Type B pancreatic cell (in vitro differentiated cells): ENCODE results near the gene CCDC116. TPM values are rescaled to one million over a fixed set of nuclear protein-coding genes. Genes with fewer than 3 reads are reported as not detected.
"Not testable (repeated sequence)": the region's sequence is repeated elsewhere in the genome, so short reads cannot be mapped to it uniquely, and the experiment has no call there.

Source experiments
- DNase-seq: peaks from one replicate; pipeline ENCODE4 v3.0.0; 2021; ENCODE audit warnings: mixed read lengths; ENCODE audit not compliant: unreplicated experiment; ENCODE audit errors: extremely low spot score
- H3K27ac Mint-ChIP-seq: 2 replicates; pipeline ENCODE4 v1.8.0; 2021; ENCODE audit warnings: mild to moderate bottlenecking, mixed read lengths
- H3K27me3 Mint-ChIP-seq: 2 replicates; pipeline ENCODE4 v1.8.0; 2021; ENCODE audit warnings: mixed read lengths
- H3K36me3 Mint-ChIP-seq: 2 replicates; pipeline ENCODE4 v1.8.0; 2021; ENCODE audit warnings: mixed read lengths
- H3K4me1 Mint-ChIP-seq: one replicate; pipeline ENCODE4 v1.8.0; 2021; ENCODE audit warnings: mixed read lengths; ENCODE audit not compliant: unreplicated experiment
- H3K4me3 Mint-ChIP-seq: 2 replicates; pipeline ENCODE4 v1.8.0; 2021; ENCODE audit warnings: mild to moderate bottlenecking, mixed read lengths
- H3K9me3 Mint-ChIP-seq: 2 replicates; pipeline ENCODE4 v1.8.0; 2021; ENCODE audit warnings: mixed read lengths
- CTCF ChIP-seq: fragments of 200-600 bp; sonication (generic); conservative IDR thresholded peaks from 2 replicates; pipeline ENCODE4 v1.5.0; 2021; ENCODE audit warnings: antibody characterized with exemption, mild to moderate bottlenecking
- total RNA-seq: library from RNA; stranded (reverse); gene quantifications from 2 replicates; pipeline ENCODE4 v1.2.1, GENCODE V29; 2021; ENCODE audit warnings: low replicate concordance

Gene CCDC116
- total RNA-seq, 1 donor from 2014 or later = 0.87 TPM

DNA sequence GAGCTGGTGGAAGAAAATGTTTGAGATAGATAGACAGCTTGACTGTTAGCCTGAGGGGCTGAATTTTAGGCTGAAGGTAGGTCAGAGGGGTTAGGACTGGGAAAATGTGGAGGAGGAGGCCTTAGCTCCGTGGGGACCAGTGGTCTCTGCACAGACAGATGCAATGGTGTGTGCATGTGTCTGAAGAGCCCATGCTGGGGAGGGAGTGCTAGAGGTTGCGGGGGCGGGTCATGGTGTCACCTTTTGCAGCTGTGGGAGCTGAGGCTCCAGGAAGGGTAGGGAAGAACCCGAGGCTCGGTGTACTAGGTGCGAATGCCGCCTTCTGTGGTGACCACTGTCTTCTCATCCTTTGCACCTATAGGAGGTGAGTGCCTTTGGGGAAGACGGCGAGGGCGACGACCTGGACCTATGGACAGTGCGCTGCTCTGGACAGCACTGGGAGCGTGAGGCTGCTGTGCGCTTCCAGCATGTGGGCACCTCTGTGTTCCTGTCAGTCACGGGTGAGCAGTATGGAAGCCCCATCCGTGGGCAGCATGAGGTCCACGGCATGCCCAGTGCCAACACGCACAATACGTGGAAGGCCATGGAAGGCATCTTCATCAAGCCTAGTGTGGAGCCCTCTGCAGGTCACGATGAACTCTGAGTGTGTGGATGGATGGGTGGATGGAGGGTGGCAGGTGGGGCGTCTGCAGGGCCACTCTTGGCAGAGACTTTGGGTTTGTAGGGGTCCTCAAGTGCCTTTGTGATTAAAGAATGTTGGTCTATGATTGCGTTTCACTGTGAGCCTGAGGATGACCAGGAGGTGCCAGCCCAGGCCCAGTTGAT lies 11.2 kb downstream of the CCDC116 start:
- TF ChIP-seq CTCF = no peak
- Mint-ChIP-seq H3K27ac (peak overlapping the region; percentile 61), H3K9me3 (no peaks in the 10 kb centered on the region), H3K27me3 (no peaks in the 10 kb centered on the region), H3K4me1 (peaks cover 26% of the 10 kb centered on the region), H3K36me3 (peaks cover 16% of the 10 kb centered on the region), H3K4me3 (peak overlapping the region; percentile 90)
- DNase-seq = no peak

GRCh38 chr22:21645513-21645912 lies 13.0 kb downstream of the CCDC116 start:
- H3K4me1 Mint-ChIP-seq = peaks cover 31% of the 10 kb centered on the region
- not testable (repeated sequence) for H3K27ac Mint-ChIP-seq, DNase-seq, H3K27me3 Mint-ChIP-seq, H3K9me3 Mint-ChIP-seq, H3K4me3 Mint-ChIP-seq
- H3K36me3 Mint-ChIP-seq = peaks cover 16% of the 10 kb centered on the region

- peaks cover 16% of the 10 kb centered on the region for H3K36me3 Mint-ChIP-seq
- TF ChIP-seq CTCF = peak; percentile 88
- DNase-seq = no peak
- H3K4me1 Mint-ChIP-seq = peaks cover 31% of the 10 kb centered on the region
- peak overlapping the region; percentile 68 for H3K27ac Mint-ChIP-seq
- peak overlapping the region; percentile 77 for H3K4me3 Mint-ChIP-seq
- no peaks in the 10 kb centered on the region for H3K9me3 Mint-ChIP-seq
- no peaks in the 10 kb centered on the region for H3K27me3 Mint-ChIP-seq
Measured at GRCh38 chr22:21646608-21647590, 14.3 kb downstream of the CCDC116 start.

DNA sequence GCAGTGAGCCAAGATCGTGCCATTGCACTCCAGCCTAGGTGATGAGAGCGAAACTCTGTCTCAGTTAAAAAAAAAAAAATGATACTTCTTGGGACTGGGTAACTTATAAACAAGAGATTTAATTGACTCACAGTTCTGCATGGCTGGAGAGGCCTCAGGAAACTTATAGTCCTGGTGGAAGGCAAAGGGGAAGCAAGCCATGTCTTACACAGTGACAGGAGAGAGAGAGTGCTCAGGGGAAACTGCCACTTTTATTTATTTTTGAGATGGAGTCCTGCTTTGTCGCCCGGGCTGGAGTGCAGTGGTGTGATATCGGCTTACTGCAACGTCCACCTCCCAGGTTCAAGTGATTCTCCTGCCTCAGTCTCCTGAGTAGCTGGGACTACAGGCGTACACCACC lies 17.7 kb downstream of the CCDC116 start:
- DNase-seq = no peak
- Mint-ChIP-seq H3K4me1 (peaks cover 27% of the 10 kb centered on the region), H3K4me3 (peak overlapping the region; percentile 94), H3K9me3 (no peaks in the 10 kb centered on the region), H3K27me3 (no peaks in the 10 kb centered on the region), H3K36me3 (peaks cover 8% of the 10 kb centered on the region), H3K27ac (no peak overlapping the region)
- TF ChIP-seq CTCF = no peak

GRCh38 chr22:21650823-21651520 lies 18.4 kb downstream of the CCDC116 start:
- Mint-ChIP-seq H3K9me3 (no peaks in the 10 kb centered on the region), H3K27ac (peak overlapping the region; percentile 92), H3K27me3 (no peaks in the 10 kb centered on the region), H3K36me3 (peaks cover 8% of the 10 kb centered on the region), H3K4me1 (peaks cover 27% of the 10 kb centered on the region), H3K4me3 (peak overlapping the region; percentile 94)
- no peak for DNase-seq
- no peak for TF ChIP-seq CTCF
